Measurements from ENCODE around the gene SCN2A. TPM values are rescaled to one million over a fixed set of nuclear protein-coding genes. Genes with fewer than 3 reads are reported as not detected.

SCN2A gene
- total and polyA plus RNA-seq, 2 donors (not counting 1 experiment from before 2014, with no cell fraction given), result 0.22 to 0.24 TPM

DNA sequence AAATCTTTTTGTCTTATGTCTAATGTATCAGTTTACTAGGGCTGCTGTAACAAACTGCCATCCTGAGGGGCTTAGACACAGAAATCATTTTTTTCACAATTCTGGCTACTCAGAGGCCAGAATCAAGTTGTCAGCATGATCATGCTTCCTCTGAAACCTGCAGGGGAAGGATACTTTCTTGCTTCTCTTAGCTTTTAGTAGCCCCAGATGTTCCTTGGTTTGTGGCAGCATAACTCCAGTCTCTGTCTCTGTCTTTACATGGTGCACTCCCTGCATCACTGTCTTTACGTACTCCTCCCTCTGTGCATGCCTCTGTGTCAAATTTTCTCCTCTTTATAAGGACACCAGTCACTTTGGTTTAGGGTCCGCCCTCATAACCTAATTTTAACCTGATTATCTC lies 33.3 kb upstream of the SCN2A start:
- POLR2A ChIA-PET, result no interaction called here

DNA sequence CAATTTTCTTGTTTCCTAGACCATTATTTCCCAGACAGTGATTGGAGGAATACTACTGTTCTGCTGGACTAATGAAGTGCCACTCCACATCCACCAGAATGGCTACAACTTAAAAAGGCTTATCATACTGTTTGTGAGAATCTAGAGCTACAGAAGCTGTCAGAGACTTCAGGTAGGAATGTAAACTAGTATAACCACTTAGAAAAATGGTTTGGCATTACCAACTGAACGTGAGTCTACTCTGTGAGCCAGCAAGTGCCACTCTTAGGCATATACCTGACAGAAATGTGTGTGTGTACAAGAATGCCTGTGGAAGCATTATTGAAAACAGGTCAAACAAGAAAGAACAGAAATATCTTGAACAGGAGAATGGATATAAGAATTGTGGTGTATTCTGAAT lies 31.1 kb upstream of the SCN2A start:
- WGBS (ENCODE audit: insufficient coverage), result 86% methylated on average over 1 of the region's 1 CpG
- Mint-ChIP-seq H3K27me3 (peaks cover 3% of the 10 kb centered on the region), H3K9me3 (ENCODE audit: insufficient read depth) (no peaks in the 10 kb centered on the region), H3K27ac (no peak overlapping the region), H3K4me3 (no peak overlapping the region), H3K4me1 (peaks cover 6% of the 10 kb centered on the region)
- no peak overlapping the region for H3K4me3 ChIP-seq (ENCODE audit: control extremely low read depth in 1 of 5, extremely low read depth in 1 of 5, insufficient read depth in 1 of 5, low read depth in 2 of 5, low read length in 4 of 5)
- no peaks in the 10 kb centered on the region for H4K20me1 ChIP-seq (ENCODE audit: control insufficient read depth, insufficient read depth, low read length, poor library complexity, severe bottlenecking)
- ChIA-PET POLR2A (no interaction called here), CTCF (interaction anchor here (1.2 to 12.1 kb wide), 5 partner anchors 9 to 215 kb away, joined by 3 to 219 read pairs (median 3); no protein-coding TSS in a partner anchor)
- no peak overlapping the region for H3K9ac ChIP-seq (ENCODE audit: low read length)
- H3K27ac ChIP-seq (ENCODE audit: low read length in 2 of 2), result no peak overlapping the region
- DNase-seq (no peak), ATAC-seq (ENCODE audit: low read depth) (no peak)
- H3K4me2 ChIP-seq (replicated peaks; ENCODE audit: low read depth, low read length, poor library complexity, severe bottlenecking), result no peak overlapping the region
- no peaks in the 10 kb centered on the region for H3K36me3 ChIP-seq (replicated peaks in 1 of 2; ENCODE audit: control extremely low read depth in 1 of 2, control insufficient read depth in 1 of 2, extremely low read depth in 1 of 2, insufficient read depth in 2 of 2, low read length in 1 of 2)
- peaks cover 0 to 3% of the 10 kb centered on the region in 2 donors for H3K4me1 ChIP-seq (ENCODE audit: control insufficient read depth in 2 of 2, insufficient read depth in 2 of 2, low read length in 2 of 2)
- intact Hi-C loops (cut with micrococcal nuclease), result no loop called here
- no peaks in the 10 kb centered on the region for H3K27me3 ChIP-seq (replicated peaks in 1 of 4; ENCODE audit: control extremely low read depth in 1 of 4, control insufficient read depth in 3 of 4, insufficient read depth in 4 of 4, low read length in 3 of 4)
- TF ChIP-seq CTCF (IDR thresholded peaks at IDR 0.05) (no peak), EZH2 (IDR thresholded peaks at IDR 0.05; ENCODE audit: borderline replicate concordance, insufficient read depth, low read depth, low read length, poor library complexity, severe bottlenecking) (no peak)
- H3K9me3 ChIP-seq (ENCODE audit: control extremely low read depth in 1 of 3, control insufficient read depth in 2 of 3, insufficient read depth in 1 of 3, low read length in 2 of 3), result no peaks in the 10 kb centered on the region
- H3K79me2 ChIP-seq (ENCODE audit: control insufficient read depth, insufficient read depth, low read length), result peaks cover 4% of the 10 kb centered on the region
- H2AFZ ChIP-seq (ENCODE audit: insufficient read depth, low read depth, low read length, poor library complexity, severe bottlenecking), result no peak overlapping the region

More for the DNA sequence above, 33.3 kb upstream of the SCN2A start:
- Mint-ChIP-seq H3K4me3 (no peak overlapping the region), H3K4me1 (peaks cover 24% of the 10 kb centered on the region), H3K9me3 (ENCODE audit: insufficient read depth) (no peaks in the 10 kb centered on the region), H3K27ac (no peak overlapping the region), H3K27me3 (peaks cover 3% of the 10 kb centered on the region)
- CTCF ChIA-PET, result interaction anchor here (0.6 to 12.1 kb wide), 4 partner anchors 11 to 257 kb away, joined by 3 to 219 read pairs (median 41); no protein-coding TSS in a partner anchor
- H3K4me2 ChIP-seq (replicated peaks; ENCODE audit: low read depth, low read length, poor library complexity, severe bottlenecking), result no peak overlapping the region
- WGBS (ENCODE audit: insufficient coverage), result 100% methylated on average over 1 of the region's 2 CpGs
- no peaks in the 10 kb centered on the region for H3K9me3 ChIP-seq (ENCODE audit: control extremely low read depth in 1 of 3, control insufficient read depth in 2 of 3, insufficient read depth in 1 of 3, low read length in 2 of 3)
- no peak overlapping the region for H3K9ac ChIP-seq (ENCODE audit: low read length)
- no peak overlapping the region for H2AFZ ChIP-seq (ENCODE audit: insufficient read depth, low read depth, low read length, poor library complexity, severe bottlenecking)
- DNase-seq (no peak), ATAC-seq (ENCODE audit: low read depth) (no peak)
- no peaks in the 10 kb centered on the region for H4K20me1 ChIP-seq (ENCODE audit: control insufficient read depth, insufficient read depth, low read length, poor library complexity, severe bottlenecking)
- no peaks in the 10 kb centered on the region for H3K27me3 ChIP-seq (replicated peaks in 1 of 4; ENCODE audit: control extremely low read depth in 1 of 4, control insufficient read depth in 3 of 4, insufficient read depth in 4 of 4, low read length in 3 of 4)
- H3K36me3 ChIP-seq (replicated peaks in 1 of 2; ENCODE audit: control extremely low read depth in 1 of 2, control insufficient read depth in 1 of 2, extremely low read depth in 1 of 2, insufficient read depth in 2 of 2, low read length in 1 of 2), result no peaks in the 10 kb centered on the region
- intact Hi-C loops (cut with micrococcal nuclease), result loop anchor here (2.0 kb wide), 2 partner anchors 87 to 213 kb away; no protein-coding TSS in a partner anchor
- H3K4me3 ChIP-seq (ENCODE audit: control extremely low read depth in 1 of 5, extremely low read depth in 1 of 5, insufficient read depth in 1 of 5, low read depth in 2 of 5, low read length in 4 of 5), result no peak overlapping the region
- peaks cover 9 to 21% of the 10 kb centered on the region in 2 donors for H3K4me1 ChIP-seq (ENCODE audit: control insufficient read depth in 2 of 2, insufficient read depth in 2 of 2, low read length in 2 of 2)
- no peak overlapping the region for H3K27ac ChIP-seq (ENCODE audit: low read length in 2 of 2)
- TF ChIP-seq EZH2 (IDR thresholded peaks at IDR 0.05; ENCODE audit: borderline replicate concordance, insufficient read depth, low read depth, low read length, poor library complexity, severe bottlenecking) (no peak), CTCF (IDR thresholded peaks at IDR 0.05) (no peak)
- H3K79me2 ChIP-seq (ENCODE audit: control insufficient read depth, insufficient read depth, low read length), result peaks cover 19% of the 10 kb centered on the region
